NCI-H82 (cell line): Measurements from ENCODE around the gene VAT1.
A peak's percentile ranks its signal among the peaks of the same experiment; 100 is the strongest.

ENCODE experiments used
- DNase-seq: peaks from one replicate; lab custom pipeline; 2025; lab: John Stamatoyannopoulos, UW

Gene VAT1

DNA sequence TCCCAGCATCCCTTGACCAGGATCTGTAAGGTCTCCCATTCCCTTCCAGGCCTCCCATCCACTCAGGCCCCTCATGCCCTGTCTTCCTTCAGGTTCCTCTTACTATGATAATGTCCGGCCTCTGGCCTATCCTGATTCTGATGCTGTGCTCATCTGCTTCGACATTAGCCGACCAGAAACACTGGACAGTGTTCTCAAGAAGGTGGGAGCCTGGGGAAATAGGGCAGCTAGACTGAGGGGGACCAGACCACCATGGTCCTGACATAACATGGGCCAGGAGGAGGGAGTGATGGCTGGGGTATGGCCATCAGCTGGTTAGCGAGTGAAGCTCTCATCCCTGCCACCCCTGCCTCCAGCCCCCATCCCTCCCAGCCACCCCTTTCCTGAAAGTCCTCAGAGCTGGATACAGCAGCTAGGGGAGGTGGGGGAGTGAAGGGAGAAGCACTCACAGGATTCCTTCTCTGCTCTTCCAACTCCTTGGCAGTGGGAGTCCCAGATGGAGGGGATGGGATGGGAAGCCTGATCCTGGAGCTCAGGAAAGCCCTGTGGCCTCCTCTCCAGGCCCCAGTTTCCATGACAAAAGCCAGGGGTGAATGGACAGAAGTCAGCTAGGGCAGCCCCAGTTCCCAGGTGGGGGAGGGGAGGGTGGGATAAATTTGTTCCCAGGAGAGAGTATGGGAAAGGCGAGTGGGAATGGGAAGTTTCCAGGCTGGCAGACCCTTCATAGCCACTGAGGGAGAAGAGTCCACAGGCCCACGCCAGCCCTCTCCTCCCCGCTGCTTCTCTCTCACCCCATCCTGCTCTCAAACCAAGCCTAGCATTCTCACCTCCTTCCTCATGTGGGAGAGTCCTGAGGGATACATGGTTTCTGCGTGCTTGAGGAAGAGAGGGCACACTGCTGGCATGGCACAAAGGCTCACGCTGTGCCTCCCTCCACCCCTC is 5.2 kb upstream of the VAT1 start:
- DNase-seq = no peak

DNA sequence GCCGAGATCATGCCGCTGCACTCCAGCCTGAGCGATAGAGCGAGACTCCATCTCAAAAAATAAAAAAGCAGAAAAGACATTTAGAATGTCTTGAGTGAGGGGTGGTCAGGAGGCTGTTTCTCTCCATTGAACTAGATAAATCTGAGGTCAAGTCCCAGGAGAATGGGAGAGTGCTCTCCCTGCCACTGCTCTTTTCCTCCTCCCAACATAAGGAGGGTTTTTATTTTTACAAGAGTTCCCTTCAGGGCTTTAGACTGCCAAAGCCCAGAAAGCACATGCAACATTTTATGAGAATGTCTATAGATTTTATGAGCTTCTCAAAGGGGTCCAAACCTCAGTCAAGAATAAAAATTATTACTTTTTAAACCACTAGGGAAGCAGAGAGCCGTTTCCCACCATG is 4.4 kb upstream of the VAT1 start:
- DNase-seq = no peak

DNA sequence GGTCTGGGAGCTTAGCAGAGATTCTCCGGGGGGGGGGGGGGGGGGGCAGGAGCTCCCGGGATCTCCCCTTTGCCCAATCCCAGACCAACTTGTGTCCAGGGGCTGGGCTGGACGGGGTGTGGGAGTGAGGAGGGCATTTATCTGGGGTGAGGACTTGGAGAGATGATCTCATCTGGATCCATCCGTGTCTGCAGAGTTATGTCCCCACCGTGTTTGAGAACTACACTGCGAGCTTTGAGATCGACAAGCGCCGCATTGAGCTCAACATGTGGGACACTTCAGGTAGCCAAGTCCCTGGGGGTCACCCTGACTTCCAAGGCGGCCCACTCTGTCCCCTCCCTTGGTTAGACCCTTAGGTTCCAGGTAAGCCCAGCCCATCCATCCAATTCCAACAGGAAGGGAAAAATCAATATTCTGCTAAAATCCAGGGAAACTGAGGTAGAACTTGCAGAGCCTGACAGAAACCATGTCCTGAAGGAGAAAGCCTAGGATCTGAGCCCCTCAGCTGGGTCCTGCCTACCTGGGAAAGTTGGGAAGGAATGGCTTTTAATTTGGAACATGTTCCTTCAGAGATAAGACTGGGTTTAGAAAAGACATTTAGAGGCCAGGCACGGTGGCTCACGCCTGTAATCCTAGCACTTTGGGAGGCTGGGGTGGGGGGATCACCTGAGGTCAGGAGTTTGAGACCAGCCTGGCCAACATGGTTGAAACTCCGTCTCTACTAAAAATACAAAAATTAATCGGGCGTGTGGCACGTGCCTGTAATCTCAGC is 3.8 kb upstream of the VAT1 start:
- DNase-seq = peak; percentile 55

DNA sequence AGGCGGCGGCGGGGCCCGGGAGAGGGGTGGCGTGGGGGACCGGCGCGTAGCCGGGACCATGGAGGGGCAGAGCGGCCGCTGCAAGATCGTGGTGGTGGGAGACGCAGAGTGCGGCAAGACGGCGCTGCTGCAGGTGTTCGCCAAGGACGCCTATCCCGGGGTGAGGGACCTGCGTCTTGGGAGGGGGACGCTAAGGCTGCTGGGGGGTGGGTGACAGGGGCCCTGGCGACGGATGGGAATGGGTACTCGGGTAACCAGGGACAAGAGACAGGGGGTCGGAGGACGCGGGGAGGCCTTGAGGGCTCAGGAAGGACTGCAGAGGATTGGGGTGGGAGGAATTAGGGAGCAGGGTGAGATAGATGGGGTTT is 3.1 kb upstream of the VAT1 start:
- peak; percentile 79 for DNase-seq

DNA sequence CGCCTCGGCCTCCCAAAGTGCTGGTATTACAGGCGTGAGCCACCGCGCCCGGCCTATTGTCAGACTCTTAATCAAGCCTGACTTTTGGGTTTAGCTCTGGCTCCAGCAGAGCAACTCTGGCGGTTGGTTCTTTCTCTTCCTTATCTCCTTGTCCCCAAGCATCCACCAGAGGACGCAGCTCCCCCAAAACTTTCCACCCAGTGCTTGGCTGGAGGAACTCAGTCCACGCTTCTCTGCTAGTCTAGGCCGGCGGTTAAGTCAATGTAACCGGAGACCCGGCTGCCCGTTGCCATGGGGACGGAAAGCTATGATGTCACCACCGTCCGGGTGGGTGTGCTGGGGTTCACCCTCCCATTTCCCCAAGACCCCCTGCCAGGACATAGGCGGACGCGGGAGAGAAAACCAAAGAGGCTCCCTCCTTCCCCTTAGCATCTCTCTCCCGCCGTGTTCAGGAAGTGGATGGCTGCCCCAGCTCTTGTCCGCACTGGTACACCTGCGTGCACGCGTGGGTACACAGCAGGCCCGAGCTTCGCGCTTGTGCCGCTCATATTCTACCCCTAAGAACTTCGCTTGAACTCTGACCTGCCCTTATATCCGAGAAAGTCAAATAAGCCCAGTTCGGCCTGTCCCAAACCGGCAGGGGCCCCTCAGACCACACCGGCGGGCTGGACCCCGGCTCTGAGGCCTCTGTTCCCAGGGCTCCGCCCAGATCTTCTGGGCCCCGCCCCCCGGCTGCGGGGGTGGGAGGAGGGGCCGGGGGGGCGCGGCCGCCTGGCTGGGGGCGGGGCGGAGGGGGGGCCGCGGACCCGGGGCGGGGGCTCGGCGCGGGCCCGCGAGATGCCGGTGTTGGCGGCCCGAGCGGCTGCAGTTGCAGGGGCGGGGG is 2.5 kb upstream of the VAT1 start, which contains the start of gene RND2:
TSS of gene RND2 (plus strand) at position 825 of the 883 bp plus-strand sequence. CDS start 117 bp downstream, outside the sequence.
- DNase-seq = peak; percentile 96

DNA sequence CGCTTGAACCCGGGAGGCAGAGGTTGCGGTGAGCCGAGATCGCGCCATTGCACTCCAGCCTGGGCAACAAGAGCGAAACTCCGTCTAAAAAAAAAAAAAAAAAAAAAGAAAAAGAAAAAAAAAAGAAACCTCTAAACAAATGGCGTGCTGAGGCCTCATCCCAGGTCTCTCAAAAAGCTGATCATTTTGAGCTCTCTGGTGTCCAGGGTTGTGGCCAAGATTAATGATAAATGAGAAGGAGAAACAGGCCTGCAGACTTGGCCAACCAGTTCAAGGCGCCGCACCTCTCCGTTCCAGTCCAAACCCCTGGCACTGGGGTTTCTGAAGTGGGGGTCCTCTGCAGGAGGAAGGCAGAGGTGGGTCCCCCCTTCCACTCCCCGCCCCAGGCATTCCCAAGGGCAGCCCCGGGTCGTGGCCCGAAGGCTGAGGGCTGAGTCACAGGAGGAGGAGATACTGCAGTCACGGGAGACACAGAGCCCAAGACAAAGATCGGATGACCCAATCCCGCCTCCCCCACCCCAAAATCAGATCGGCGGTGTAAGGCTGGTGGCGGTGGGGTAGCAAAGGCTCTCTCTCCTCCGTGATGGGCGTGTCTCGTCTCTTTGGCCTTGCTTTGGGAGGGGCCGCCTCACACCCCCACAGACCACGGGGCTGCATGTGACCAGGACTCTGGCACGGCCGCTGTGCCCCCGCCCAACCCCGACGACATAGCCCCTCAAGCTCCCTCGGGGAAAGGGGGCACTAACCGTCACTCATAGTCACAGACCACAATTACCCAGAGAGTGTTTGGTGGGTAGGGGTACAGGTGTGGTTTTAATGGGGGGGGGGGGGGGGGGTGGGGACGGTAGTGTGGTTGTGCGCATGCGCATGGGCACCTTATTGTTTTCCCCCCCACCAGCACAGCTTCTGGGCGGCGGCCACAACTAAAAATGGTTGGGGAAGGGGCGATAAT is 1.1 kb downstream of the VAT1 start:
- DNase-seq = peak; percentile 57

DNA sequence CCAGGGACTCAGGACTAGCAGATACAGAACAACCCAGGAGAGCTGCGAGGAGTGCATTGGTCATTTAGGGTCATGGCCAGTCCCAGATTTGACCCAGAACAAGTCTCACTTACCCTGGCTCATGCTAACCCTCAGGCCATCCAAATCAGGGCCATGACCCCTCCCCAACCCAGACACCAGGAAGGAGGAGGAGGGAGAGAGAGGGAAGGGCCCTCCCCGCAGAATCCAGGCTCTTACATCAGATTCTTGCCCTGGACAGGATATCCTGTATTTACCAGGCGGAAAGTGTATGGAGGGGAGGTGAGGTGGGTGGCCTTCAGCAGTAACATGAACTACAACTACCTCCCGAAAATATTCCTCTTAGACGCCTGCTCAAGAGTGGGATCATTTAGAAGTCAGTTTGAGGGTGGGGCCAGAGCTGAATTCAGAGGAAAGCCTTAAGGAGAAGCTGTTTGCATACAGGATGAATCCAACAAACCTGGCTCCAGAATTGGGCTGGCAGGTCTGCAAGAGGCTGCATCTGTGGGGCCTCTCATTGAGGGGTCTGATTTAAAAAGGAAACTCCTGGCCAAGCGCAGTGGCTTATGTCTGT is 2.1 kb downstream of the VAT1 start:
- no peak for DNase-seq

DNA sequence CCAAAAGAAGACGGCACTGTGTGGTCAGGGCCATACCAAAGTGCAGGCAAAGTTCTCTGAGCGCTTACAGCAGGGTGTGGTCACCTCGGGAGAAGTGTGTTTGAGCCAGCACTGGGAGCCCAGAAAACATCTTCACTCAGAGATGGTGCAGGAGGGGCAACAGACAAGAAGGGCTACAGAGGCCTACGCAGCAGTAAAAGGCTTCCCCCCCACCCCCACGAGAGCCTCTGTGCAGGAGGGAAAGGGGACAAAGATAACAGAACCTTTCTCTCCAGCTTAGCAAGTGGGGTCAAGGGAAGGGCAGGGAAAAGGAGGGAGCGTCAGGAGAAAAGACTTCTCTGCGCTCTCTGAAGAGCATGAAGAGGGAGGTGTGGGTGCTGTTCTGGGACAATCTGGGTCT is 2.8 kb downstream of the VAT1 start:
- no peak for DNase-seq

DNA sequence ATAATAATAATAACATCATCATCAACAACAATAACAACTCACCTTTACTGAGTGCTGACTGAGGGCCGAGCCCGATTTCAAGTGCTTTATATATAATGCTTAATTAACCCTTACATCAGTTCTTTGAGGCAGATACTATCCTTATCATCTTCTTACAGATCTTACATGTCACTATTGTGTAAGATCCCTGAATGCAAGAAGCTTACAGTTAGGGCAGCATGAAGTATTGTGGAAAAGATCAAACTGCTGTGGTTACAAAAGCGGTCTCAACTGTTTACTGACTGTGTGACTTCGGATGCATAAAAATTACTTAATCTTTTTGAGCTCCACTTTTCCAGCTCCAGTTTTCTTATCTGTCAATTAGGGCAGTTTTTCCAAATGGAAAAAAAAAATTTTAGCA is 3.3 kb downstream of the VAT1 start:
- no peak for DNase-seq

DNA sequence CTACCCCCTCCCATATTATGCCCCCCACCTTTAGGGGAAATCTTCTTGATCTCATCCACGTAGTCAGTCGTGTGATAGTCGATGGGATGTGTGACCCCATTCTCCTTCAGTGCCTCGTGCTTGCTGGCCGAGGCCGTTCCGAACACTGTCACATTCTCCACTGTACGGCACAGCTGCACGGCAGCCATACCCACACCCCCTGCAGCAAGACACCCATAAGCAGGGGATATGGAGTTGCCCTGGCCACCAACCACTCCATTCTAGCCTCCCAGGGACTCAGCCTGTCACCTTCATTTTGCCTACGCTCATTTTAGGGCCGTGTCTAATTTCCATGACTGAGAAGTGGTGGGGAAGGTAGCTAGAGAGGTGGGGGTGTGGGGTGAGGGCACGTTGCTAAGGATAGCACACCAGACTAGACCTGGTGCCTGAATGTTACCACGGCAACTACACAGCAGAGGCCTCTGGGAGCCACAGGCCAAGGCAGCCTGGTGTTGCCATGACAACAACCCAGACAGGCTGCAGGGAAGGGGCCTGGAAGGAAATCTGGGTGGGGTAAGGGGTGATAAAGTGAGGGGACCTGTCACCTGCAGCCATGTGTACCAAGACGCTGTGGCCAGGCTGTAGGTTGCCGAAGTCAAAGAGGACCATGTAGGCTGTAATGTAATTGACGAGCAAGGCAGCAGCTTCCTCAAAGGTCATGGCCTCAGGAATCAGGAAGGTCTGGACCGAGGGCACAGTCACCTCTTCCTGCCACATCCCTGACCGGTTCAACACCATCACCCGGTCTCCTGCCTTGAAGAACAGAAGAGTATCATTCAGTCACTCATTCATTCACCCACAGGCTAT is 4.0 kb downstream of the VAT1 start:
- DNase-seq = peak; percentile 33

DNA sequence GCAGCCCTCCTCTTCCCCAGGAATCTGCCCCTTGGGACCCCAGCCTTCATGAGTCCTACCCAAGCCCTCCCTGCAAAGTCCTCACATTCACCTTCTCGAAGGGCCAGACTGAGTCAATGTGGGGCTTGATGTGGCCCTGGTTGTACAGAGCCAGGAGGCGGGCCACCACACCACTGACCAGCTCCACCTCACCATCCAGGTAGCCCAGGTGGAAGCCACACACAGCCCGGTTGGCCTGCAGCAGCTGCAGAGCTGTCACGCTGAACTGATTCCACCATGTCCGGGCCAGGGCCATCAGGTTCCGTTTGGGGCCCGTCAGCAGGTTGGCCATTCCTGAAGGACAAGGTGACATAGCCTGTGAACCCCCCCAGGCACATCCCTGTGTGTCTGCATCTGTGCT is 6.0 kb downstream of the VAT1 start:
- no peak for DNase-seq

DNA sequence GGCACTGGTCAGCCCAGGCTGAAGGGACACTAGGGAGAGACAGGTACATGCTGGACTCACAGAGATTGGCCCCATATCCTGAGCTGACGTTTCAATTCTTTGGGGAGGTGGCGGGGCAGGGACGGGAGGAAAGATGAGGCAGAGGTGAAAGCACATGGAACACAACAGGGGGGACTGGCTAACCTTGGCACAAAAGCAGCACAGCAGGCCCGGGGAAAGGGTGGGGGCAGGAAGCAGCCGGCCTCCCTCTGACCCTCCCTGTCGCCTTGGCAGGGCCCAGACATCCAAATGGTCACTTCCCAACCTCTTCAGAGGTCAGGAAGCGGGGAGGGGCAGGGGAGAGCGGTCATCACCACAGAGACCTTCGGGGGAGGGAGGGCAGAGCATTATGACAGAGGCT is 6.6 kb downstream of the VAT1 start:
- DNase-seq = no peak

DNA sequence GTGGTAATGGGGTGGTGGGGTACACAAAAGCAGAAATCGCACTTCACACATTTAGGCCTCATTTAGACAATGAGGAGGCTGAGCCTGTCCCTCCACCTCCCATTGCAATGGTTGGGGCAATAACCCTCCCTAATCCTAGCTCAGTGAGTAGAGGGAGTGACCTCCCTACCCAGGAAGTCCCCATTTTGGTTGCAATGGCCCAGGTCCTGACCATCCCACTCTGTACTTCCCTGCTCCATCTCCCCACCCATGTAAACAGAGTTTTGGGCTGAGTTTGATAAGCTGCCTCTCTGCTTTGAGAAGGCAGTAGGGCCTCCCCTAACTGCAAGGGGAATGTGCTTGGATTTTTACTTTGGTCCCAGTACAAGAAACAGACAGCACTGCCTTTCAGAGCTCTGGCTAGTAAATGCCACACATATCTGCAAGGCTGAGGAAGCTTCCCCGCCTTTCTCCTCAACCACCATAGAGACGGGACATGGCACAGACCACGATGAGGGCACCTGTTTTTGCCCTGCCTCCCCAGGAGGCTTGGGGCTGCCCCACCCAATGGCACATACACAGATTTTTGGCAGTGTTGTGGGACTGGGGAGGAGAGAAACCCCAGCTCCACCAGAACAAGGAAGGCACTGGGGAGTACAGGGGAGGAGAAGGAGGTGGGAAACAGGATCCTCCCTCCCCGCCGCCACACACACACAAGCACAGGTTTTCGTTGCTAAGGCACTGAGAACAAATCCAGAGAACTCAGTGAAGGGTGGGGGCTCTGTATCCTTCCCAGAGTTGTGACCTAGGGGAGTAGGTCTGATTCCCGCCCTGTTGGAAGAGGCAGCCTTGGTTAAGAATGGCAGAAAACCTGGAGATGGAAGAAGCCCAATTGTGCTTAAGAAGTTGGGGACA is 7.3 kb downstream of the VAT1 start:
- DNase-seq = no peak

DNA sequence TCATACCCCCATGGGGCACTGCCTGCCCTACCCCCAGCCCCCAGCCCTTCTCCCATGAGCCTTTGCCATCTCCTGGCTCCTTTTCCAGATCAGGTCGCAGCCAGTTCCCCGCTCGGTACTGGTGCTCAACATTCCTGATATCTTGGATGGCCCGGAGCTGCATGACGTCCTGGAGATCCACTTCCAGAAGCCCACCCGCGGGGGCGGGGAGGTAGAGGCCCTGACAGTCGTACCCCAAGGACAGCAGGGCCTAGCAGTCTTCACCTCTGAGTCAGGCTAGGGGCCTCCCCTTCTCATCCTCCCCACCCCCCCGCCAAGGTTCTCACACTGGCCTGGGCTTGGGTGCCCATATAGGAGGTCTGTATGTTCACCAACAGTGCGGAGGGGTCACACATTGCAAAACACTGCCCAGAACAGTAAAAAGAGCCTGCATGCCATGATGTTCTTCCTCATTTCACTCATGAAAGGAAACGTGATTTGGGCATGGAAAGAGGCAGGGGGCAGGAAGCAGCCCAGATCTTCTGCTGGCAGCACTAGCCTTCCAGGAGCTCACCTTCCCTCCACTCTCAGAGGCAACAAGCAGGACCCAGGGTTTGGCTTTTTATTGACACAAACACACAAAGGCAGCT is 8.1 kb downstream of the VAT1 start:
- DNase-seq = no peak

DNA sequence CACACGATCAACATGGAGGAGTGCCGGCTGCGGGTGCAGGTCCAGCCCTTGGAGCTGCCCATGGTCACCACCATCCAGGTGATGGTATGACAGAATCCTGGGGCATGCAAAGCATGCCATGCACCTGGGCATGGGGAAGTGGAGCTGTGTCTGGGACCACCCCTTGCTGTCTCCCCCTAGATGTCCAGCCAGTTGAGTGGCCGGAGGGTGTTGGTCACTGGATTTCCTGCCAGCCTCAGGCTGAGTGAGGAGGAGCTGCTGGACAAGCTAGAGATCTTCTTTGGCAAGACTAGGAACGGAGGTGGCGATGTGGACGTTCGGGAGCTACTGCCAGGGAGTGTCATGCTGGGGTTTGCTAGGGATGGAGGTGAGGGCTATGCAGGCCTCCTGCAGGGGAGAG is 8.9 kb downstream of the VAT1 start:
- DNase-seq = no peak

DNA sequence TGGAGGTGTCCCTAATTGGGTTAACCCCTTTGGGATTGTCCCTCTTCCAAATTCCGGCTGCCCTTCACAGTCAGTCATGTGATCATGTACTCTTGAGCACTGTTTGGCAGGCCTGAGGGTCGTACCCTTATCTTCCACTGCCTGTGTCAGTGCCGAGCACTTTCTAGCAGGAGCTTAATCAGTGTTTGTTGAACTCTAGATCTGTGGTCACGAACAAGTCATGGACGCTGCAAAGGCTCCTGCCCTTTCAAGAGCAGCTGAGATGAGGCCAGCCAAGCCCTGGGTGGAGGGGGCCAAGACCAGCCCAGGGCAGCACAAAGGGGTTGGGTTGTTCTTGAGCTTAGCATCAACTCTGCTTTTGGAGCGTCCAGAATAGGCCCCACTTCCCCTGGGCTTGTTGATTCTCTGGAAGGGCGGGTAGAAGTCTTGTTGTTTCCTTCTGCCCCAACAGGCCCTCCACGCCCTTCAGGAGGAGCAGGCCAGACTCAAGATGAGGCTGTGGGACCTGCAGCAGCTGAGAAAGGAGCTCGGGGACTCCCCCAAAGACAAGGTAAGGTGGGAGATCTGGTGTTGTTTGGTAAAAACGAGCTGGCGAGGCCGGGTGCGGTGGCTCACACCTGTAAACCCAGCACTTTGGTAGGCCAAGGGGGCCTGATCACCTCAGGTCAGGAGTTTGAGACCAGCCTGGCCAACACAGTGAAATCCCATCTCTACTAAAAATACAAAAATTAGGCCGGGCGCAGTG is 10.3 kb downstream of the VAT1 start:
- DNase-seq = no peak

DNA sequence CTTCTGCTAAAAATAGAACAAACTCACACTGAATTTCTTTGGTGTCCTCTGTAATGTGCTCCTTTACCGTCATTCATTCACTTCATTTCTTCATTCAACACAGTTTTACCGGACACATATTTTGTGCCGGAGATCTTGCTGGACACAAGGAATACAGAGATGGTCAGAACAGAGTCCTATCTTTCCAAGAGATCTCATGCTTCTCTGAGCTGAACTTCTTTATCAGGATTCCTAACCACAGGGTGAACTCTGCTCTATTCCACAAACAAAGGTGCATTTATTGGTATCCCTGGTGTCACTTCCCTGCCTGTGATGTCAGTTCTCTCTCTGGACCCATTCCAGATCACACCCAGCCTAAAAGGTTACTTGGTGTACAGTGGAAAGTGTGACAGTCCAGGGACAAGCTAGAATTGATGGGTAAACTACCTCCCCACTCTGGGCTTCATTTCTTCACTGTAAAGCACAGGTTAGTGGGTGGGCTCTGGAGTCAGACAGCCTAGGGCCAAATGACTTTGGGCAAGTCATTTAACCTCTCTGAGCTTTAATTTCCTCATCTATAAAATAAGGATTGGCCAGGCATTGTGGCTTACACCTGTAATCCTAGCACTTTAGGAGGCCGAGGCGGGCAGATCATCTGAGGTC is 11.4 kb downstream of the VAT1 start:
- DNase-seq = no peak
